ENCODE data around the gene CHRNB2.
A peak's percentile ranks its signal among the peaks of the same experiment; 100 is the strongest.

Gene CHRNB2, protein sequence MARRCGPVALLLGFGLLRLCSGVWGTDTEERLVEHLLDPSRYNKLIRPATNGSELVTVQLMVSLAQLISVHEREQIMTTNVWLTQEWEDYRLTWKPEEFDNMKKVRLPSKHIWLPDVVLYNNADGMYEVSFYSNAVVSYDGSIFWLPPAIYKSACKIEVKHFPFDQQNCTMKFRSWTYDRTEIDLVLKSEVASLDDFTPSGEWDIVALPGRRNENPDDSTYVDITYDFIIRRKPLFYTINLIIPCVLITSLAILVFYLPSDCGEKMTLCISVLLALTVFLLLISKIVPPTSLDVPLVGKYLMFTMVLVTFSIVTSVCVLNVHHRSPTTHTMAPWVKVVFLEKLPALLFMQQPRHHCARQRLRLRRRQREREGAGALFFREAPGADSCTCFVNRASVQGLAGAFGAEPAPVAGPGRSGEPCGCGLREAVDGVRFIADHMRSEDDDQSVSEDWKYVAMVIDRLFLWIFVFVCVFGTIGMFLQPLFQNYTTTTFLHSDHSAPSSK

GRCh38 chr1:154567386-154568156, at the start of gene CHRNB2:
CHRNB2 (plus strand) TSS chr1:154567778; CDS start chr1:154568045, 267 bp downstream.
- ChIA-PET POLR2A (no interaction called here), CTCF (interaction anchor here (0.6 to 2.3 kb wide), 2 partner anchors 8 to 293 kb away, joined by 3 to 12 read pairs; no protein-coding TSS in a partner anchor)
- DNase-seq (ENCODE audit: extremely low spot score) = peak; percentile 91
- TF ChIP-seq FOXK2 (IDR thresholded peaks at IDR 0.05) (no peak), SP1 (IDR thresholded peaks at IDR 0.05) (no peak), CTBP1 (IDR thresholded peaks at IDR 0.05; ENCODE audit: borderline replicate concordance) (no peak), LEF1 (IDR thresholded peaks at IDR 0.05; ENCODE audit: borderline replicate concordance) (no peak), NFRKB (IDR thresholded peaks at IDR 0.05) (no peak), PKNOX1 (IDR thresholded peaks at IDR 0.05) (no peak), ELF4 (IDR thresholded peaks at IDR 0.05) (no peak), ZNF384 (IDR thresholded peaks at IDR 0.05) (no peak), L3MBTL2 (conservative IDR thresholded peaks at IDR 0.05) (no peak), FOXM1 (IDR thresholded peaks at IDR 0.05; ENCODE audit: borderline replicate concordance) (no peak), ARNT (IDR thresholded peaks at IDR 0.05) (no peak), HDGF (IDR thresholded peaks at IDR 0.05; ENCODE audit: borderline replicate concordance) (no peak), SUZ12 (IDR thresholded peaks at IDR 0.05) (no peak), FOXA1 (IDR thresholded peaks at IDR 0.05) (no peak), TARDBP (IDR thresholded peaks at IDR 0.05) (no peak)

DNA sequence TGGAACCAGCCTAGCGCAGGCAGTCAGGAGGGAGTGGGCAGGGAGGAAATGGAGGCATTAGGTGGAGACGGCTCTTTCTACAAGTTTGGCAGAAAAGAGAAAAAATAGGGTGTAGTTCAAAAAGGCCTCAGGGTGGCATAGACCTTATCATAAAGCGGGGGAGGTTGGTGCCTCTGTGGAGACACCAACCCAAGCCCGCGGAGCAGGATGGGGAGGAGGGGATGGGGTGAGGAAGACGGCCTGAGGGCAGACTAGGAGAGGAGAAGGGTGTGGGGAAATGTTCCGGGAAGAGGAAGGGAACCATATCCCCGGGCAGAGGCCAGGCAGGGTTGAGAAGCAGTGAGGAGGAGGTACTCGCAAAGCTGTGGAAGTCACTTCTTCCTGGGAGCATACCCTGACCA, 48.0 kb upstream of the CHRNB2 start:
- CTCF ChIA-PET = no interaction called here
- POLR2A ChIA-PET = no interaction called here
- DNase-seq (ENCODE audit: extremely low spot score) = no peak
- TF ChIP-seq L3MBTL2 (conservative IDR thresholded peaks at IDR 0.05) (no peak), CTBP1 (IDR thresholded peaks at IDR 0.05; ENCODE audit: borderline replicate concordance) (no peak), ELF4 (IDR thresholded peaks at IDR 0.05) (no peak), BHLHE40 (IDR thresholded peaks at IDR 0.05; ENCODE audit: borderline replicate concordance) (no peak), ARNT (IDR thresholded peaks at IDR 0.05) (no peak), TARDBP (IDR thresholded peaks at IDR 0.05) (no peak), FOXA1 (IDR thresholded peaks at IDR 0.05) (no peak), LEF1 (IDR thresholded peaks at IDR 0.05; ENCODE audit: borderline replicate concordance) (no peak), FOXM1 (IDR thresholded peaks at IDR 0.05; ENCODE audit: borderline replicate concordance) (no peak), PKNOX1 (IDR thresholded peaks at IDR 0.05) (no peak), HDGF (IDR thresholded peaks at IDR 0.05; ENCODE audit: borderline replicate concordance) (no peak)

DNA sequence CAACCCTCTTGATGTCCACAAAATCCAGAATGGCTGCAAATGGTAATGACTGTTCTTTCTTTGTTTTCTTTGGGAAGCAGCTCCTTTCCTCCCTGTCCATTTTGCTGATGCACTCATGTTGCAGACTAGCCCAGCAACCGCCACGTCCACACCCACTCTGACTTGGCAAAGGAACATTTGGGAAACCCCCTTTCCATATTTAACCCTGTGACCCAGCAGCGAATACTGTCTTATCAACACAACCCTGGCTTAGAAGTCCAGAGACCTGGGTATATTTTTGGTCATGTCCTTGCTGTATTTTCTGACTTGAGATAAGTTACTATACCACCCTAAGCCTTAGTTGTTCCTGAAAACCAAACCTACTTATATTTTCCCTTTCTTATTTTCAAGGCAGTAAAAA, 47.2 kb upstream of the CHRNB2 start:
- DNase-seq (ENCODE audit: extremely low spot score) = no peak
- CTCF ChIA-PET = interaction anchor here (1.8 kb wide), 1 partner anchor 26 kb away, joined by 8 read pairs; no protein-coding TSS in a partner anchor
- POLR2A ChIA-PET = no interaction called here
- TF ChIP-seq ARNT (IDR thresholded peaks at IDR 0.05) = no peak

GRCh38 chr1:154521695-154522094, 45.9 kb upstream of the CHRNB2 start:
- POLR2A ChIA-PET = no interaction called here
- no peak for TF ChIP-seq TARDBP (IDR thresholded peaks at IDR 0.05)
- TF ChIP-seq FOXM1 (IDR thresholded peaks at IDR 0.05; ENCODE audit: borderline replicate concordance) = no peak
- CTCF ChIA-PET = interaction anchor here (1.8 kb wide), 1 partner anchor 25 kb away, joined by 8 read pairs; no protein-coding TSS in a partner anchor
- no peak for DNase-seq (ENCODE audit: extremely low spot score)

DNA sequence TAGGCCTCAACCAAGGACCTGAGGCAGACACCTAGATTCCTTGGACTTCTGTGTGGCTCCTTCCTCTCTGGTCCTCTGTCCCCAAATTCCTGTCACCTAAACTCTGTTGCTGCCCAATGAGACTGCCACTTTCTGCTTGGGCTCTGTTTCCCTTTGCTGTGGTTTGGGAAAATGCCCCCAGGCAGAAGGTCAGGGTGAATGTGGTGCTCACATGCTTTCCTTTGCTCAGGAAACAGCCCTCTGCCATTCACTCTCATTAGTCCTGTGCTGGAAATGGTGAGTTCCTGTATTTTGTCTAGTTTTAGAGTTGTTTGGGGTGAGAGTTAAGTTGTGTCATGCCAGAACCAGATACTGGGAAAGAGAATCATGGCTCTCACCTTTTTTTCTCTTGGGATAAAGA, 42.7 kb upstream of the CHRNB2 start:
- POLR2A ChIA-PET = no interaction called here
- no peak for DNase-seq (ENCODE audit: extremely low spot score)
- CTCF ChIA-PET = no interaction called here
- TF ChIP-seq SUZ12 (IDR thresholded peaks at IDR 0.05) (no peak), NFRKB (IDR thresholded peaks at IDR 0.05) (no peak), BHLHE40 (IDR thresholded peaks at IDR 0.05; ENCODE audit: borderline replicate concordance) (no peak), L3MBTL2 (conservative IDR thresholded peaks at IDR 0.05) (no peak), FOXK2 (IDR thresholded peaks at IDR 0.05) (no peak), ARNT (IDR thresholded peaks at IDR 0.05) (no peak)

- no peak for TF ChIP-seq HDGF (IDR thresholded peaks at IDR 0.05; ENCODE audit: borderline replicate concordance)
- TF ChIP-seq SUZ12 (IDR thresholded peaks at IDR 0.05) = no peak
- TF ChIP-seq FOXM1 (IDR thresholded peaks at IDR 0.05; ENCODE audit: borderline replicate concordance) = no peak
- TF ChIP-seq BHLHE40 (IDR thresholded peaks at IDR 0.05; ENCODE audit: borderline replicate concordance) = no peak
- no peak for TF ChIP-seq NFRKB (IDR thresholded peaks at IDR 0.05)
- no peak for TF ChIP-seq ZNF384 (IDR thresholded peaks at IDR 0.05)
- no peak for TF ChIP-seq PKNOX1 (IDR thresholded peaks at IDR 0.05)
- no peak for TF ChIP-seq ELF4 (IDR thresholded peaks at IDR 0.05)
- TF ChIP-seq ARNT (IDR thresholded peaks at IDR 0.05) = no peak
- no peak for TF ChIP-seq TARDBP (IDR thresholded peaks at IDR 0.05)
- TF ChIP-seq FOXK2 (IDR thresholded peaks at IDR 0.05) = no peak
- TF ChIP-seq SP1 (IDR thresholded peaks at IDR 0.05) = no peak
- no peak for TF ChIP-seq CTBP1 (IDR thresholded peaks at IDR 0.05; ENCODE audit: borderline replicate concordance)
- no peak for TF ChIP-seq LEF1 (IDR thresholded peaks at IDR 0.05; ENCODE audit: borderline replicate concordance)
- TF ChIP-seq L3MBTL2 (conservative IDR thresholded peaks at IDR 0.05) = no peak
- no peak for TF ChIP-seq FOXA1 (IDR thresholded peaks at IDR 0.05)
- POLR2A ChIA-PET = no interaction called here
- CTCF ChIA-PET = no interaction called here
- DNase-seq (ENCODE audit: extremely low spot score) = no peak
These were observed 40.4 kb upstream of the CHRNB2 start for GRCh38 chr1:154527192-154527591.
